ENCODE data around the gene MCOLN2.

The MCOLN2 gene

GRCh38 chr1:84890566-84890965, 106.3 kb downstream of the MCOLN2 start:
- no peak for DNase-seq

- DNase-seq, result no peak
Measured at GRCh38 chr1:84889437-84889836, 107.5 kb downstream of the MCOLN2 start.

GRCh38 chr1:84888753-84889152, 108.2 kb downstream of the MCOLN2 start:
- no peak for DNase-seq

GRCh38 chr1:84887261-84887934, 109.5 kb downstream of the MCOLN2 start:
- DNase-seq, result no peak

GRCh38 chr1:84885469-84885868, 111.4 kb downstream of the MCOLN2 start:
- DNase-seq, result no peak

- no peak for DNase-seq
Measured at GRCh38 chr1:84884671-84885389, 112.1 kb downstream of the MCOLN2 start.

- DNase-seq, result no peak
Measured at GRCh38 chr1:84883286-84883685, 113.6 kb downstream of the MCOLN2 start.

GRCh38 chr1:84877592-84877991, 119.3 kb downstream of the MCOLN2 start:
- DNase-seq, result no peak

- no peak for DNase-seq
Measured at GRCh38 chr1:84876353-84876752, 120.6 kb downstream of the MCOLN2 start.

All from CD4-positive, alpha-beta T cell treated with Interferon gamma for 1 hour (primary cell).